HG02759 (cell line): ENCODE measurements around the gene BEX4.
"Not testable (repeated sequence)": the region's sequence is repeated elsewhere in the genome, so short reads cannot be mapped to it uniquely, and the experiment has no call there.

Experiments
- ATAC-seq: cut with Tn5 transposase; IDR thresholded peaks from one replicate; pipeline ENCODE4 v1.9.1; 2021; ENCODE audit warnings: mild to moderate bottlenecking, moderate library complexity; ENCODE audit not compliant: unreplicated experiment

Gene BEX4, protein sequence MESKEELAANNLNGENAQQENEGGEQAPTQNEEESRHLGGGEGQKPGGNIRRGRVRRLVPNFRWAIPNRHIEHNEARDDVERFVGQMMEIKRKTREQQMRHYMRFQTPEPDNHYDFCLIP

DNA sequence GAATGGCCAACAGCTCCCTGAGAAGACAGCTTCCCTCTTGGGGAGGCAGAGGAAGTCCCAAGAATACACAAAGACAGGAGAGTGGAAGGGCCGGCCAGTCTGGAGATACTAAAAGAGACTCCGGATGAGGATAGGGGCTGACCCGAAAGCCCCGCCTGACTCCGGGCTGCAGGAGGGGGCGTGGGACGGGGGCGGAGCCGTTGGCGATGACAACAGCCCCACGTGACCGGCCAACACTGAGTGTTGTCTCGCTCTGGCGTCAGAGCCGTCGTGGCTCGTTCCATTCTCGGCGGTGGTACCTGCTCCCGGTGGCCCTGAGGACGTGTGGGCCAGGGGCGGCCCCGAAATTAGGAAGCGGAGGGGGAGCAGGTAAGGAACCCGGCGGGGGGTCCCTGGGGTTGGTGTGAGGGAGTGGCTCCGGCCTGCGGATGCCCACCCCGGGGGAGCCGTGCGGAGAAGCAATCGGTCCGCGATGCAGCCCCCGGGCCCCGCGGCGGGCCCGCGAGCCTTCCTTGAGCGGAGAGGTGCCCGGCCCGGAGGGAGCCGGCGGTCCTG is at the start of gene BEX4:
TSS of gene BEX4 (plus strand) at position 239 of the 555 bp plus-strand sequence. CDS start 1,046 bp downstream, outside the sequence.
- ATAC-seq: peak; percentile 98

DNA sequence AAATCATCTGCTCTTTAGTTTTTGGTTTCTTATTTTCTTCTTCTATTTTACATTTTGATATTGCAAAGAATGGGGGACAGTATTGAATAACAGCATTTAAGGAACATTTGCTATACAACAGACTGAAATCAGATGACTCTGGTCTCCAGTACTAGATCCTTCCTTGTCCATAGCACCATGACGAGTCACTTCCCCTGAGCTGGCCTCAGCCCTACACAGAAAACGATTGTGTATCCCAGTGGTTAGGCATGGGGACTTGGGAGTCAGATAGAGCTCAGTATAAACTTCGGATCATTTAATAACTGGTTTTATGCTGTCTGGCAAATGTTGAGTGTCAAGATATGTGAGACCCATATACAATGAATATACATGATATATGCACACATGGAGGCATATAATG is 44.7 kb upstream of the BEX4 start:
- no peak for ATAC-seq

DNA sequence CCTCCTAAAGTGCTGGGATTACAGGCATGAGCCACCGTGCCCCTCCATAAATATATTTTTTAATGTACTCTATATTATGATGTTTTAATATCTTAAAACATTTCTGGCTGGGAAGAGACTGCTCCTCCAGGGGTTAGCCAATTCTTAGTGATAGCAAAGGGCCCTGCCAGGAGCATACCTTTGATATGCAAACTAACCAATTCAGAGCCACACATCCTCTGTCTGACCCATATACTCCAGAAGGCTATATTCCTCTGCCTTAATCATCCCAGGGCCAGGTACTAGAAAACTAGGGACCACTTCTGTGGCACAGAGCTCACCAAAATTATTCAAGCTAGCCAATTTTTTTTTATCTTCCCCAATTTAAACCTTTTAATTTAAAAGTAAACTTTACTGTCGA is 43.6 kb upstream of the BEX4 start:
- no peak for ATAC-seq

DNA sequence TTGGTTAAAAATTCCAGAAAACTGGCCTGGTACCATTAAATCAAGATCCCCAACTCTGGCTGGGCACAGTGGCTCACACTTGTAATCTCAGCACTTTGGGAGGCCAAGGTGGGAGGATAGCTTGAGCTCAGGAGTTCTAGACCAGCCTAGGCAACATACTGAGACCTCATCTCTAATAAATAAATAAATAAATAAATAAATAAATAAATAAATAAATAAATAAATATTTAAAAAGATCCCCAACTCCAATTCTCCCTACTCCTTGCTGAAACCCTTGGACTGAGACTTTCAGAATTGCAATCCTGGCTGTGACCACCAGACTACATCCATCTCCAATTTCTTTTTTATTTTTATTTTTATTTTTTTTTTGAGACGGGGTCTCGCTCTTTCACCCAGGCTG is 39.7 kb upstream of the BEX4 start:
- not testable (repeated sequence) for ATAC-seq

- peak; percentile 67 for ATAC-seq
These were observed 38.8 kb upstream of the BEX4 start for GRCh38 chrX:103175944-103176753.

GRCh38 chrX:103177556-103177955 is 37.4 kb upstream of the BEX4 start:
- ATAC-seq: no peak

DNA sequence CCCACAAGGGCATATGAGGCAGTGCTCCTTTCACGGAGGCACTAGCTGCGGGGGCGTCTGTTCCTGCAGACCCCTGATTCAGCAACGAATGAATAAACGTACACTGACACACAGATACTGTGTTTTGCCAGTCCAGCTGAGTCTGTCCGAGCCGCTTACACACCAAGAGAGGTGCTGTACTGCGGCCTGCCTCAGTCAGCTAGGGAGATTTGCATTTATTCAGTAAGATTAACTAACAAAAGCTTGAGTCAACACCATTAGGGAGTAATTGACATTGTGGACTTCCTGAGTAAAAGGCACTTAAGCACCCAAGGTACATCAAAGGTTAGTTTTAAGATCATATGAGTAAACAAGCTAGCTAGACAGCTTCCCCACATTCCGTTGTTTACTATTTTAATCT is 31.0 kb upstream of the BEX4 start:
- no peak for ATAC-seq

DNA sequence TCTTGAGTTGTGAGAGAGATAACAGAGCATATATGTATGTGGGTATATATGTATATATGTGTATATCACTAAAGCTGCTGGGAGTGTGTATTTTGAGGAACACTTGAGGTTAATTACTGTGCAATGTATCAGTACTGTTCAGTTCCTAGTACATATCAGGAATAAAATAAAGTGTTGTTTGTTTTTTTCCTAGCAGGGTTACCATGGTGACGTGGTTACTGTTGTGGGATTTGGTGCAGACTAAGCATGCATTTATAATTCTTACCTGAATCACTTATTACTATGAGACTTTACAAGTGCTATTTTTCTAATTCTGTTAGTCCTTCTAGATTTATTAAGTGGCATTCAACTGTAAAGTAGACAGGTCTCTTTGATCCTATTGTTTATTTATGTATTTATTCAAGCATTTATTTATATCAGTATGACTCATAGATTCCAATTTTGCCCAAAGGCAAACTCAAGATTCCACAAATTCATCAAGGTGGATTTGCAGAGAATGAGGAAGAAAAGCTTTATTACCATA is 26.9 kb upstream of the BEX4 start:
- no peak for ATAC-seq

DNA sequence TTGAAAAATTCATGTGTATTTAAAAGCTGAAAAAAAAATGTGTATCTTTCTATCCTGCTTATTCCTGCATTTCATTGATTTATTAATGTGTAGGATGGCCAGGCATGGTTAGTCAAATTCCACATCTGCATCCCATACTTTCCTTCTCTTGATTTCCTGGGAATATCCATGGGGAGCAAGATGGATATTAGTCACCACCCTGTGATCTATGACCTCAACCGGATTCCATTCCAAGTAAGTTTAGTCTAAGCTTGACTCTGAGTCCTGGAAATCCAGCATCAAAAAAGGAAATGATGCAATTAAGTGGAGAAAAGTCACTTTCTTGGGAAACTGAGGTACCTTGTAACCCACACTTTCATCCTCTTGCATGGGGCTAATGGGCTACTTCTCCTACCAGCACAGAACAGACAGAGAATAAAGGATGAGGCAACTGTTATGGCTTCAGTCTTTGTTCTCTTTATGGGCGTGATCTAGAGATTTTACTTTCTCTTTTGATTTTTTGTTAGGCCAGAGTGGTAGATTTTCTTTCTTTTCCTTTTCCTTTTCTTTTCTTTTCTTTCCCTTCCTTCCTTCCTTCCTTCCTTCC is 17.1 kb upstream of the BEX4 start:
- ATAC-seq: no peak

GRCh38 chrX:103198668-103199067 is 16.2 kb upstream of the BEX4 start:
- not testable (repeated sequence) for ATAC-seq

DNA sequence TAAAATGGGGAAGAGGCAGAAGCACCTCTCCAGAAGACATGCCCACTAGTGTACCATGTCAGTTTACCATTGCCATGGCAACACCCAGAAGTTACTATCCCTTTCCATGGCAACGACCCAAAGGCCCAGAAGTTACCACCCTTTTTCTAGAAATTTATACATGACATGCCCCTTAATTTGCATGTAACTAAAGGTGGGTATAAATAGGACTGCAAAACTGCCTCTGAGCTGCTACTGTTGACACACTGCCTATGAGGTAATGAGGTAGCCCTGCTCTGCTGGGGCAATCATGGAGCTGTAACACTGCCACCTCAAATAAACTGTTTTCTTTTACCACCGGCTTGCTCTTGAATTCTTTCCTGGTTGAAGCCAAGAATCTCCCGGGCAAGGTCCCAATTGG is 13.9 kb upstream of the BEX4 start:
- ATAC-seq: no peak

- no peak for ATAC-seq
These were observed 4.9 kb upstream of the BEX4 start for GRCh38 chrX:103210056-103210455.

- ATAC-seq: no peak
These were observed 3.7 kb upstream of the BEX4 start for GRCh38 chrX:103211012-103211715.

- no peak for ATAC-seq
These were observed 2.0 kb upstream of the BEX4 start for GRCh38 chrX:103212749-103213457.

DNA sequence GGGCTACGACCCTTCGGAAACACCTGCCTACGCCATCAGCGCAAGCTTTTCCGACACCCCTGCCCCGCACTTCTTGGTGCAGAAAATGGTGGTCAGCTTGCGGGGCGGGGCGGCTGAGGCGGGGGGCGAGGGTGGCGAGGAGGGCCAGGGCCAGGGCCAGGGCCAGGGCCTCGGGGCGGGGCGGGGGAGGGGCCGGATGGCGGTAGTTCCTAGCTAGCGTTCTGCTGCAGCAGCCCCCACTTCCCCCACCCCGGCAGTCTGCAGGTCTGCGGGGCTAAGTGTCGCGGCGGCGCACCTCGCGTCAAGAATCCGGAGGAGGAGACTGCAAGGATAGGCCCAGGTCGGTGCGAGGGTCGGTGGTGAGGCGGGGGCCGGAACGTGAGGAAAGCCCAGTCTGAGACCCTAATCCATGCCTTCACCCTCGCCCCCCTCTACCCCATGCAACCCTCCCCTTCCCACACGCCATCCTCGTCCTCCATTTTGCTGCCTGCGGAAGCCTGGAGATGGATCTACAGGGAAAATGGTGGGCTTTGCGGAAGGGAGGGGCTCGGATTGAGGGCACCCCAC is 600 bp downstream of the BEX4 start:
- ATAC-seq: peak; percentile 22

DNA sequence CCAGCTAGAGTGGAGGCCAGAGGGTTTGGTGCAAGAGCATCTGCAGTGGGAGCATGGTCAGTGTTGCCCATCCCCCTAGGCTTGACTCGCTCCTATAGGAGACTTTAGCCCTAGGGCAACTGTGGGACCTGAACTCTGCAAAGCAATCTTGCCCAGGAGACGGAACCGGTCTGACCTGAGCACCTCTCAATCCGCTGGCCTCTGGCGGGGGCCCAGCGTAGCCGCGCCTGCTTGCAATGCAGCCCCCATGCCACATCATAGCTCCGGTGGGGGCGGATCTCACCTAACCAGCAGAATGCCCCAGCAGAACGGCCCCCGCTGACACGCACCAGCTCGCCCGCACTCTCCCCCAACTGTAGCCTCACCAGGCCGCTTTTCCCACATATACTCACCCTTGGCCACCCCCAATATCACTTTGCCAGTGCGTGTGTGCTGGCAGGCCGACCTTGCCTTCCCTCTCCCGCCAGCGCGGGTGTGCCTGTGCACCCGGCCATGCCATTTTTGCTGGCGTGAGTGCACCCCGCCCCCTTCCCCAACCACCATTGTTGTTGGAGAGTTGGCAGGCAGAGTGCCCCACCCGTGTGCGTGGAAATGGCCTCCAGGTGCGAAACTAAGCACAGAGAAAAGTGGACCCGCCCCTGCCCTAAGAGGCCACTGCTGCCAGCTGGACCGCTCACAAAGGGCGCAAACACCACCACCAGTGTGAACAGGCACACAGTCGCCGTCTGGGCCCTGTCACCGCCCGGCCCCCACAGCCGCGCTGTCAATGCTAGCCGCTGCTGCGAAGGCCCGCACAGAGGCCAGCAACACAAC is 5.8 kb downstream of the BEX4 start:
- no peak for ATAC-seq

DNA sequence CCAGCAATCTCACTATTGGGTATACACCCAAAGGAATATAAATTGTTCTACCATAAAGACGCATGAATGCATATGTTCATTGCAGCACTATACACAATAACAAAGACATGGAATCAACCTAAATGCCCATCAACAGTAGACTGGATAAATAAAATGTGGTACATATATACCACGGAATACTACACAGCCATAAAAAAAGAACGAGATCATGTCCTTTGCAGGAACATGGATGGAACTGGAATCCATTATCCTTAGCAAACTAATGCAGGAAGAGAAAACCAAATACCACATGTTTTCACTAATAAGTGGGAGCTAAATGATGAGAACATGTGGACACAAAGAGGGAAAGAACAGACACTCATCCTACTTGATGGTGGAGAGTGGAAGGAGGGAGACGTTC is 11.0 kb downstream of the BEX4 start:
- not testable (repeated sequence) for ATAC-seq

DNA sequence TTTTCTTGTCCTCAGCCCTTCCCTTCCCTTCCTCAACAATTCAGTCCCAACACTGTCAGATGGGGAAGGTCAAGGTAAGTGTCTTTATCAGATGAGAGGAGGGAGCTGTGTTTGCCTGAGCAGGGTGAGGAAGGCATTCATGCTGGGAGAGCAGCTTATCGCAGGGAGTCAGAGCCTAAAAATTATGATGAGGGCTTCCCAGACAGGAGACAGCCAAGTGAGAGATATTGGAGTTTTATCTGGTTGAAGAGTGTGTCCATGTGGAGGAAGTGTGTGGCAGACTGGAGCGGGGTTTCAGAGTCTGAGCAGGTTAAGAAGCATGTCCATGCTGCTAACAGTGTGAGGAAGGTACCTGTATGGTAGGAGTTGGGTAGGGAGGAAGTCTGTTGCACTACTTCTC is 18.4 kb downstream of the BEX4 start:
- no peak for ATAC-seq

GRCh38 chrX:103234869-103235268 is 20.0 kb downstream of the BEX4 start:
- ATAC-seq: no peak
